Transverse colon (tissue), 4 donors: Measurements from ENCODE around the gene APOL3. TPM values are rescaled to one million over a fixed set of nuclear protein-coding genes. Genes with fewer than 3 reads are reported as not detected.
"Not testable (repeated sequence)": the region's sequence is repeated elsewhere in the genome, so short reads cannot be mapped to it uniquely, and the experiment has no call there.

Experiments used
- DNase-seq: peaks from one replicate; pipeline ENCODE4 v3.0.0-alpha.2; 2019
- H3K27ac ChIP-seq, 4 donors: fragments of 200-600 bp; sonication (generic); 2 replicates each; pipeline ENCODE4 v1.5.1; 2016 to 2018; ENCODE audit warnings: inconsistent platforms in 4 of 4
- H3K27me3 ChIP-seq: fragments of 200-600 bp; sonication (generic); 2 replicates; pipeline ENCODE4 v1.5.1; 2017; ENCODE audit warnings: inconsistent platforms
- H3K36me3 ChIP-seq, 4 donors: fragments of 200-600 bp; sonication (generic); 2 replicates each; pipeline ENCODE4 v1.5.1; 2017 to 2019; ENCODE audit warnings: inconsistent platforms in 4 of 4
- H3K4me1 ChIP-seq, 4 donors: fragments of 200-600 bp; sonication (generic); 2 replicates each; pipeline ENCODE4 v1.5.1; 2017 to 2020; ENCODE audit warnings: inconsistent platforms in 4 of 4
- H3K4me3 ChIP-seq, 4 donors: fragments of 200-600 bp; sonication (generic); 1 replicate in 1 of 4; 2 replicates in 3 of 4; pipeline versions ENCODE4 v1.5.1 to v1.6.1; 2017 to 2019; ENCODE audit warnings: inconsistent platforms in 4 of 4
- H3K9me3 ChIP-seq, 2 donors: fragments of 200-600 bp; sonication (generic); 2 replicates each; pipeline ENCODE4 v1.5.1; 2017 to 2019; ENCODE audit warnings: inconsistent platforms in 2 of 2
- EP300 ChIP-seq: sonication (generic); formaldehyde crosslinking; IDR thresholded peaks from one replicate; pipeline ENCODE4 v1.6.1; 2017; ENCODE audit warnings: antibody characterized with exemption, low read depth
- POLR2A ChIP-seq: fragments of 450-650 bp; IDR thresholded peaks from one replicate; pipeline ENCODE4 v1.6.1; 2016; ENCODE audit warnings: antibody characterized with exemption, mild to moderate bottlenecking, moderate library complexity
- POLR2AphosphoS5 ChIP-seq, 3 donors: sonication (generic); formaldehyde crosslinking; IDR thresholded peaks; one replicate each; pipeline ENCODE4 v1.6.1; 2016; ENCODE audit warnings: antibody characterized with exemption in 3 of 3
- WGBS, 2 donors: methylation state at CpG; one replicate each; pipeline ENCODE4 v1.1.5; 2018; ENCODE audit warnings: low coverage in 1 of 2; 5-methylcytosine and 5-hydroxymethylcytosine counted together
- in situ Hi-C, 4 donors: fragments of 200-750 bp; cut with MboI; loops; one replicate each; pipeline versions ENCODE4 v1.15.0 to v1.15.1; 2017; ENCODE audit warnings: low sequenced_read_pairs in 3 of 4, low pct_ligation_motif_present in 1 of 4, low pct_unique_long_range_greater_than_20kb in 1 of 4
- intact Hi-C: fragments of 100-400 bp; cut with DNase I; formaldehyde crosslinking; loops from one replicate; pipeline ENCODE4 v1.15.1; 2023; ENCODE audit warnings: low total_unique reads
- total RNA-seq, 4 donors: library from RNA; depleted of rRNA; stranded (reverse); fragments of >200 nt; gene quantifications; one replicate each; pipeline ENCODE4 v1.1.0, GENCODE V29; 2016
- TF ChIP-seq, protein P1 (sequence below), 5 experiments: fragments of 200-600 bp in 3 of 5; fragments of 450-650 bp in 2 of 5; sonication (generic) in 3 of 5; IDR thresholded peaks; 1 replicate in 2 of 5; 2 replicates in 3 of 5; pipeline ENCODE4 v1.5.1; 2016 to 2017; ENCODE audit warnings: antibody characterized with exemption in 5 of 5, inconsistent platforms in 3 of 5, mild to moderate bottlenecking in 2 of 5, moderate library complexity in 1 of 5

APOL3 gene
- total RNA-seq, 4 donors from 2014 or later = 8.7 to 53.9 (median 19.4) TPM

DNA sequence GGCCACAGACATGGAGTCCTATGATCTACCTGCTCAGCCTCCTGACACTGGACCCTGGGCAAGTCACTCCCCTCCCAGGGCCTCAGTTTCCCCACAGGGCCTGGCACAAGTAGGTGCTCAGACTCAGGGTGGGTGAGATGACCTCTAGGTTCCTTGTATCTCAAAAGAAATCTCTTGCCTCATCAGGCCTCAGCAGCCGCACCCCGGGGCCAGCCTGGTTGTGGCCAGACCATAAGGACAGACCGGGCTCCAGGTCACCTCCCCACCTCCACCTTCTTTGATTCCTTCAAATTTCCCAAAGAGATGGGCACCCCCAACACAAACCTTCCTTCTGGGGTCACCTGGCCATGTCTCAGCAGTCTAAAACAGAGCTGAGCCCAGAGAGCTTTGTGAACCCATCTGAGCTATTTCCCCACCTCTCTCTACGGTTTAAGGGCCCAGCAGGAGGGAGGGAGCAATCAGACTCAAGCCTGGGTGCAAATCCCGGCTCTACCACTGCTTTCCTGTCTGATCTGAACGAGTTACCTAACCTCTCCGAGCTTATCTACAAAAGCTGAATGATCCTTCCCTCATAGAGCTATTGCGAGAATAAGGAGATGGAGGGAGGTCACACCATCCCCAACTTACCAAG is 43.6 kb upstream of the APOL3 start:
- no peaks in the 10 kb centered on the region for H3K36me3 ChIP-seq
- in situ Hi-C loops (no loop called here), intact Hi-C loops (loop anchor here (5.0 kb wide), 1 partner anchor 238 kb away; no protein-coding TSS in a partner anchor)
- DNase-seq = no peak
- WGBS, 2 donors = 34% methylated on average over 6 of the region's 8 CpGs; no CpG with 5 or more reads in 1 of the 2 donors
- H3K9me3 ChIP-seq = no peaks in the 10 kb centered on the region
- no peak overlapping the region for H3K4me3 ChIP-seq
- H3K4me1 ChIP-seq = peaks cover 0 to 12% (median 6%) of the 10 kb centered on the region in 4 donors
- no peak overlapping the region for H3K27ac ChIP-seq
- TF ChIP-seq, protein P1, sequence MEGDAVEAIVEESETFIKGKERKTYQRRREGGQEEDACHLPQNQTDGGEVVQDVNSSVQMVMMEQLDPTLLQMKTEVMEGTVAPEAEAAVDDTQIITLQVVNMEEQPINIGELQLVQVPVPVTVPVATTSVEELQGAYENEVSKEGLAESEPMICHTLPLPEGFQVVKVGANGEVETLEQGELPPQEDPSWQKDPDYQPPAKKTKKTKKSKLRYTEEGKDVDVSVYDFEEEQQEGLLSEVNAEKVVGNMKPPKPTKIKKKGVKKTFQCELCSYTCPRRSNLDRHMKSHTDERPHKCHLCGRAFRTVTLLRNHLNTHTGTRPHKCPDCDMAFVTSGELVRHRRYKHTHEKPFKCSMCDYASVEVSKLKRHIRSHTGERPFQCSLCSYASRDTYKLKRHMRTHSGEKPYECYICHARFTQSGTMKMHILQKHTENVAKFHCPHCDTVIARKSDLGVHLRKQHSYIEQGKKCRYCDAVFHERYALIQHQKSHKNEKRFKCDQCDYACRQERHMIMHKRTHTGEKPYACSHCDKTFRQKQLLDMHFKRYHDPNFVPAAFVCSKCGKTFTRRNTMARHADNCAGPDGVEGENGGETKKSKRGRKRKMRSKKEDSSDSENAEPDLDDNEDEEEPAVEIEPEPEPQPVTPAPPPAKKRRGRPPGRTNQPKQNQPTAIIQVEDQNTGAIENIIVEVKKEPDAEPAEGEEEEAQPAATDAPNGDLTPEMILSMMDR (IDR thresholded peaks at IDR 0.05) = no peak
- TF ChIP-seq POLR2AphosphoS5 (IDR thresholded peaks at IDR 0.05) = no peak
- TF ChIP-seq EP300 = no peak
- no peak for TF ChIP-seq POLR2A
- no peaks in the 10 kb centered on the region for H3K27me3 ChIP-seq

DNA sequence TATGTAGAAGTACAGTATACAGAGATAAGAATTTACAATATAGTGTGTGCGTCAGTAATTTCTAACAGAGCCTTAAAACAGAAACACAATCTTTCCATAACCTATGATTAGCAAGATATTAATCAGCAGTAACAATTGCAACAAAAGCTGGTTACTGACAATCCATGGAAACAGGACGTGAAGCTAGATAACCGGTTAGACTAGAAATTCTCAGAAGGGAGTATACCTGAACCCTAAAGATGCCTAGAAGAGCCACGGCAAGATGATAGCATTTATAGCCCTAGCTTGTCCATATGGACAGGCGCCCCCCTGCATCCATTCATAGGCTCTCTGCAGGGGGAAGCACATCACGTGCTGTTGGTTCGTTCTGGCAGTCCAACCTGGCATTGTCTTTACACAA is 42.9 kb upstream of the APOL3 start:
- intact Hi-C loops = loop anchor here (5.0 kb wide), 1 partner anchor 239 kb away; no protein-coding TSS in a partner anchor
- in situ Hi-C loops, H3K27ac ChIP-seq, H3K27me3 ChIP-seq, H3K4me3 ChIP-seq, H3K36me3 ChIP-seq, DNase-seq, H3K9me3 ChIP-seq: not testable (repeated sequence)
- WGBS, 2 donors = 58 to 61% methylated on average over 3 to 7 of the region's 7 CpGs
- peaks cover 0 to 12% (median 6%) of the 10 kb centered on the region in 4 donors for H3K4me1 ChIP-seq

DNA sequence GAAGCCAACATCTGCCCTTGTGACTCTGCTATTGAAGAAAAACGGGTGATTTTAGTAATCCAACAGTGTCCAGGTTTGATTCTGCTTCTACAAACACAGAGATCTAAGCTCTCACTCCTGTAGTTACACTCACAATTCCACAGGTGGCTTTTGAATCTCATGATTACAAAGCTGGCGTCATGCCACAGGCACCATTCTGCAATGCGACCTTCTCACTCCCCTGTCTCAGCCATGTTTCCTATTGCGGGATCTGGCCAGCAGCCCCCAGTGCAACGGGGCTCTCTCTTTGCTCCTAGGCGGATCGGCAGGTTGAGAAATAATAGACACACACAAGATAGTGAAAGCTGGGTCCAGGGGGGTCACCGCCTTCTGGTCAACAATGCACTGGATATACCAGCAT is 42.4 kb upstream of the APOL3 start:
- intact Hi-C loops = loop anchor here (5.0 kb wide), 1 partner anchor 239 kb away; no protein-coding TSS in a partner anchor
- H3K36me3 ChIP-seq, H3K4me3 ChIP-seq, H3K27me3 ChIP-seq, H3K9me3 ChIP-seq, in situ Hi-C loops, H3K27ac ChIP-seq: not testable (repeated sequence)
- peak; percentile 27 for DNase-seq
- 39% methylated on average over 8 of the region's 8 CpGs; no CpG with 5 or more reads in 1 of the 2 donors for WGBS, 2 donors
- TF ChIP-seq, protein P1 (IDR thresholded peaks at IDR 0.05) = peak in 1 of 5 experiments; percentile 16
- H3K4me1 ChIP-seq = peaks cover 0 to 14% (median 6%) of the 10 kb centered on the region in 4 donors

DNA sequence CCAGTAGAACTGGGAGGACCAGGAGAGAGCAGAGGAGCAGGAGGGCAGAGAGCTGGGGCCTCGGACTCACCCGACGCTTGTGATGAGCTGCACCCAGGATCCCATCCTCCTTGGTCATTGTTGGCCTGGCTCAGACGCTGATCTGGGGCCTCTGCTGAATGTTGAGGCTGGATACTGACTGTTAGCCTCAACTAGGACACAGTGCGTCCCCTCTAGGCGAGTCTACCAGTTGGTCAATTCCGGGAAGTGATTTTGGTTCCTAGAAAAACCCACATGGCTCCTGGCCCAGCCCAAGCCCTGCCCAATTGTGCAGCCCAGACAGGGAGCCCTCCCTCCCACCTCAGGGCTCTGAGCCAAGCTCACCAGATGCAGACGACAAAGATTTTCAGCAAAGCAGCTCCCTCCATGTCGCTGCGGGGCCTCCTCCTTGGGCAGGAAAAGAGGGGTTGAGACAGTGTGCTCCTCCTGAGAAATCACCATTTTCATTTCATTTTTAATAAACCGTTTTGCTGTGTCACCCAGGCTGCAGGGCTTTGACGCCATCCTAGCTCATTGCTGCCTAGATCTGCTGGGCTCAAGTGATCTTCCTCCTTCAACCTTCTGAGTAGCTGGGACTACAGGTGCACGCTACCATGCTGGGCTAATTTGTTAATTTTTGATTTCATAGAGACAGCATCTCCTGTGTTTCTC is 41.2 kb upstream of the APOL3 start, which contains the start of gene APOL4:
Gene APOL4, minus strand, starts transcription at position 180 of the 690 bp plus-strand sequence. Its CDS starts 75 bp downstream, at position 105.
- Histone ChIP-seq H3K36me3 (no peaks in the 10 kb centered on the region), H3K27me3 (no peaks in the 10 kb centered on the region), H3K9me3 (no peaks in the 10 kb centered on the region), H3K4me1 (peaks cover 0 to 26% (median 11%) of the 10 kb centered on the region in 4 donors), H3K27ac (peak within 1 kb of the TSS in 2 of 4 donors; percentile 34 to 46), H3K4me3 (no peak within 1 kb of the TSS)
- in situ Hi-C loops (no loop called here), intact Hi-C loops (loop anchor here (5.0 kb wide), 1 partner anchor 241 kb away; no protein-coding TSS in a partner anchor)
- WGBS, 2 donors = 22% methylated on average over 9 of the region's 13 CpGs; no CpG with 5 or more reads in 1 of the 2 donors
- DNase-seq = peak; percentile 66
- TF ChIP-seq POLR2AphosphoS5 (IDR thresholded peaks at IDR 0.05) (peak in 1 of 3 donors; percentile 32), EP300 (no peak), POLR2A (peak; percentile 12)
- TF ChIP-seq, protein P1 (IDR thresholded peaks at IDR 0.05) = no peak

DNA sequence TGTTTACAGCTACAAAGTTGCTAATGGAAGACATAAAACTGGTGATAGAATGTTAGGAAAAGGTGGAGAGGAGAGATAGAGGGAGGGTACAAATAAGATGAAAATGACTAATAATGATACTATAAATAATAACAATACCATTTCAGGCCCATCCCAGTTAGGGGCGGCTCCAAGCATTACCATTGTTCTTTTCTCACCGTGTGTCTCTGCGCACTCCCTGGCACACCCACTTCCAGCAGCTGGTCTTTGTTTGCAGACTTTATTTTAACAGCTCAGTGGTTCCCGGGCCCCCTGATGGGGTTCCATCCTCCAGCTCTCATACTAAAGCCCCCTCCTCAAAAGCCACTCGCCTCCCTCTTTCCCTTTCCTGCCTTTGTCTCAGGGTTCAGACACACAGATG is 40.5 kb upstream of the APOL3 start:
- H3K36me3 ChIP-seq, H3K27me3 ChIP-seq, in situ Hi-C loops, H3K4me3 ChIP-seq, DNase-seq, H3K9me3 ChIP-seq: not testable (repeated sequence)
- peak overlapping the region in 2 of 4 donors; percentile 34 to 46 for H3K27ac ChIP-seq
- no CpG with 5 or more reads among the region's 5 CpGs for WGBS, 2 donors
- intact Hi-C loops = loop anchor here (5.0 kb wide), 1 partner anchor 241 kb away; no protein-coding TSS in a partner anchor
- H3K4me1 ChIP-seq = peaks cover 0 to 30% (median 12%) of the 10 kb centered on the region in 4 donors
